Measurements from ENCODE around the gene FAM118B. TPM values are rescaled to one million over a fixed set of nuclear protein-coding genes. Genes with fewer than 3 reads are reported as not detected.

Gene FAM118B
- total RNA-seq, 1 experiment from 2014 or later, result 40.0 TPM

DNA sequence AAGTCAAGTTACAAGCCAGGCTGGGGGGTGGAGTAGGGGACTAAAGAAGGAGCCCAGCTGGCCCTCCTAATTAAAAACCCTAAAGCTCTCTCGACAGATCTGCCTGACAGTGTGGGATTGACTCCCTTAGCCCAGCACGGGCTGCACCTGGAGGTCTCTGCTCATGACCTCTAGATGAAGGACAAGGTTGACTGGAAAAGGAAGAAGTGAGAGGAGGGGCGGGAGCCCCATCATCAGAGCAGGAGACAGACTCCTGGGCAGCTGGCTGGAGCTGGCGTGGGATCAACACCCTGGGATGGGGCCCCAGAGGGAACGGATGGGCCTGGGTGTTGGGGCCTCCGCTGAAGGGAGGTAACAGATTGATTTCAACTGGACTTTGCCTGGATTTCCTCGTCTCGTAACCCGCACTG is 46.3 kb upstream of the FAM118B start:
- Histone ChIP-seq H4K20me1 (ENCODE audit: control insufficient read depth, insufficient read depth, insufficient read length) (no peaks in the 10 kb centered on the region), H2AFZ (ENCODE audit: low read length) (no peak overlapping the region), H3K23ac (ENCODE audit: insufficient read length, low read depth, low read length) (no peak overlapping the region), H3K23me2 (ENCODE audit: insufficient read length, low read depth, low read length, poor library complexity, severe bottlenecking) (no peaks in the 10 kb centered on the region), H2BK20ac (ENCODE audit: low read depth, low read length, poor library complexity, severe bottlenecking) (no peak overlapping the region), H3K27me3 (ENCODE audit: insufficient read depth, low read length) (no peaks in the 10 kb centered on the region), H3K27ac (ENCODE audit: insufficient read length, low read depth, low read length) (no peak overlapping the region), H4K5ac (ENCODE audit: insufficient read length, low read depth, low read length) (no peak overlapping the region), H3K56ac (ENCODE audit: insufficient read length, low read depth, low read length) (no peak overlapping the region), H4K91ac (ENCODE audit: insufficient read length, low read depth, low read length) (no peak overlapping the region), H3K9me3 (ENCODE audit: control insufficient read depth, low read depth, low read length) (no peaks in the 10 kb centered on the region), H2BK12ac (ENCODE audit: insufficient read length, low read depth, low read length) (no peak overlapping the region), H2AK5ac (ENCODE audit: insufficient read length, low read length) (no peak overlapping the region), H3K4me2 (ENCODE audit: insufficient read depth, insufficient read length, low read length) (no peak overlapping the region), H3T11ph (ENCODE audit: low read length) (no peak overlapping the region), H4K8ac (replicated peaks; ENCODE audit: insufficient read length, low read depth, low read length) (no peak overlapping the region), H3K4ac (ENCODE audit: low read depth, low read length) (no peak overlapping the region), H3K79me2 (ENCODE audit: insufficient read depth, low read length) (no peaks in the 10 kb centered on the region), H3K18ac (ENCODE audit: insufficient read length, low read depth, low read length) (no peak overlapping the region), H3K14ac (ENCODE audit: insufficient read depth, low read length) (no peak overlapping the region), H3K9ac (ENCODE audit: extremely low read depth, insufficient read length, low read length) (no peak overlapping the region), H2BK15ac (ENCODE audit: low read depth, low read length) (no peak overlapping the region), H3K4me1 (ENCODE audit: insufficient read depth, low read length) (peaks cover 6% of the 10 kb centered on the region; the same call in 1 of the 2 replicates), H2BK120ac (ENCODE audit: low read depth, low read length, poor library complexity, severe bottlenecking) (no peak overlapping the region), H2BK5ac (ENCODE audit: insufficient read length, low read length) (no peak overlapping the region), H3K79me1 (ENCODE audit: insufficient read depth, low read depth, low read length, poor library complexity, severe bottlenecking) (no peaks in the 10 kb centered on the region)
- Mint-ChIP-seq H3K27ac (no peak overlapping the region), H3K4me1 (peaks cover 60 to 68% of the 10 kb centered on the region in 2 experiments), H3K4me3 (no peak overlapping the region; a peak in 1 of 5 replicates), H3K9me3 (no peaks in the 10 kb centered on the region; a peak in 1 of 5 replicates), H3K27me3 (ENCODE audit: low read depth) (peaks cover 5% of the 10 kb centered on the region), H3K36me3 (ENCODE audit: insufficient read depth in 1 of 3, low read depth in 3 of 3) (no peaks in the 10 kb centered on the region)
- no CpG with 5 or more reads among the region's 9 CpGs for WGBS (ENCODE audit: extremely low coverage, insufficient read length, low lambda C conversion rate)
- TF ChIP-seq, protein P1, sequence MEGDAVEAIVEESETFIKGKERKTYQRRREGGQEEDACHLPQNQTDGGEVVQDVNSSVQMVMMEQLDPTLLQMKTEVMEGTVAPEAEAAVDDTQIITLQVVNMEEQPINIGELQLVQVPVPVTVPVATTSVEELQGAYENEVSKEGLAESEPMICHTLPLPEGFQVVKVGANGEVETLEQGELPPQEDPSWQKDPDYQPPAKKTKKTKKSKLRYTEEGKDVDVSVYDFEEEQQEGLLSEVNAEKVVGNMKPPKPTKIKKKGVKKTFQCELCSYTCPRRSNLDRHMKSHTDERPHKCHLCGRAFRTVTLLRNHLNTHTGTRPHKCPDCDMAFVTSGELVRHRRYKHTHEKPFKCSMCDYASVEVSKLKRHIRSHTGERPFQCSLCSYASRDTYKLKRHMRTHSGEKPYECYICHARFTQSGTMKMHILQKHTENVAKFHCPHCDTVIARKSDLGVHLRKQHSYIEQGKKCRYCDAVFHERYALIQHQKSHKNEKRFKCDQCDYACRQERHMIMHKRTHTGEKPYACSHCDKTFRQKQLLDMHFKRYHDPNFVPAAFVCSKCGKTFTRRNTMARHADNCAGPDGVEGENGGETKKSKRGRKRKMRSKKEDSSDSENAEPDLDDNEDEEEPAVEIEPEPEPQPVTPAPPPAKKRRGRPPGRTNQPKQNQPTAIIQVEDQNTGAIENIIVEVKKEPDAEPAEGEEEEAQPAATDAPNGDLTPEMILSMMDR (conservative IDR thresholded peaks at IDR 0.05), result no peak
- DNase-seq, result no peak
